ENCODE results near the gene TBC1D22A. TPM values are rescaled to one million over a fixed set of nuclear protein-coding genes. Genes with fewer than 3 reads are reported as not detected.

Gene TBC1D22A
- total RNA-seq, 1 donor from 2014 or later: 10.6 TPM

DNA sequence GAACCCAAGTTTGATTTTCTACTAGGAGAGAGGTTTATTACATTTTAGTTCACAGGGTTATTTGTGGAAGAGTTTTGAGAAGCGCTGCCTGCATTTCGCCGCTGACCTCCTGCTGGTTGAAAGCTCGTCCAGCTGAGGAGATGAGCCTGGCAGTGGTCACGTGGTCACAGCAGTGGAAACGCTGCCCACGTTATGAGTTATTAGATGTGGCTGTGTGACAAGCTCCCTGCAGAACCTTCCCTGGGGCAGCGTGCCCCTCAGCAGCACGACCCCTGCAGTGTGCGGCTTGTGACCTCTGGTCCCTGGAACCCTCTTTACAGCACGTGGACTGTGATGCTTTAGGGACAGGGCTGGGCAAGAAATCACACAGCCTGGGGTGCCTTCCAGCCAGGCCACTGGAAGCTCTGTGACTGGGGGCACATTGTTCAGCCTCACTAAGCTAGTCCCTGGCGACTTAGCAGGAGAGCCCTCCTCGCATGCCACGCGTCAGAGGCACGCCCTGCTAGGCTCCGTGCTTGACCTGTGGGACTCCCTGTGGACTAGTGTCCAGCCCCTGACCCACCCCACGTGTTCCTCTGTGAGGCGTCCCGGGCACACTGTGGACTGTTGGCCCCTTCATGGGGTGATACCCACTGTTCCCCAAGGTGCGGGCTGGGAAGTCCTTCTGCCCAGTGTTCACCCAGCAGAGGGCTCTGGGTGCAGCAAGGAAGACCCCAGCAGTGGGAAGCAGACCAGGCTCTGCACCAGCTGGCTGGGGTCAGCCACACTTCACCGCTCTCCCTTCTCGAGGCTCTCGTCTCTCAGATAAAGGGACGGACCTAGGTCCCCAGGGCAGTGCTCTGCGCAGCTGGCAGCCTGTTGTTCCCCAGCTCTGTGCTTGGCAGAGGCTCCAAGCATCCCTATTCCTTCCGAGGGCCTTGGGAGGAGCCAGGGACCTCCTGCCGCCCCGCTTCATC, 349.5 kb downstream of the TBC1D22A start:
- no peak overlapping the region for H3K27ac Mint-ChIP-seq
- Histone ChIP-seq H3K36me3 (no peaks in the 10 kb centered on the region), H3F3A (ENCODE audit: low read depth) (no peaks in the 10 kb centered on the region), H3K9ac (no peak overlapping the region), H3K9me3 (ENCODE audit: low read depth) (no peaks in the 10 kb centered on the region), H3K79me2 (ENCODE audit: low read depth) (no peaks in the 10 kb centered on the region), H2AFZ (replicated peaks) (no peak overlapping the region), H3K27ac (no peak overlapping the region), H4K20me1 (ENCODE audit: low read depth) (no peaks in the 10 kb centered on the region), H3K4me1 (no peaks in the 10 kb centered on the region), H3K4me3 (no peak overlapping the region), H3K27me3 (no peaks in the 10 kb centered on the region), H3K4me2 (no peak overlapping the region)
- TF ChIP-seq EZH2phosphoT487 (IDR thresholded peaks at IDR 0.05): no peak
- no peak for TF ChIP-seq EZH2 (IDR thresholded peaks at IDR 0.05)
- TF ChIP-seq, protein P1, sequence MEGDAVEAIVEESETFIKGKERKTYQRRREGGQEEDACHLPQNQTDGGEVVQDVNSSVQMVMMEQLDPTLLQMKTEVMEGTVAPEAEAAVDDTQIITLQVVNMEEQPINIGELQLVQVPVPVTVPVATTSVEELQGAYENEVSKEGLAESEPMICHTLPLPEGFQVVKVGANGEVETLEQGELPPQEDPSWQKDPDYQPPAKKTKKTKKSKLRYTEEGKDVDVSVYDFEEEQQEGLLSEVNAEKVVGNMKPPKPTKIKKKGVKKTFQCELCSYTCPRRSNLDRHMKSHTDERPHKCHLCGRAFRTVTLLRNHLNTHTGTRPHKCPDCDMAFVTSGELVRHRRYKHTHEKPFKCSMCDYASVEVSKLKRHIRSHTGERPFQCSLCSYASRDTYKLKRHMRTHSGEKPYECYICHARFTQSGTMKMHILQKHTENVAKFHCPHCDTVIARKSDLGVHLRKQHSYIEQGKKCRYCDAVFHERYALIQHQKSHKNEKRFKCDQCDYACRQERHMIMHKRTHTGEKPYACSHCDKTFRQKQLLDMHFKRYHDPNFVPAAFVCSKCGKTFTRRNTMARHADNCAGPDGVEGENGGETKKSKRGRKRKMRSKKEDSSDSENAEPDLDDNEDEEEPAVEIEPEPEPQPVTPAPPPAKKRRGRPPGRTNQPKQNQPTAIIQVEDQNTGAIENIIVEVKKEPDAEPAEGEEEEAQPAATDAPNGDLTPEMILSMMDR (IDR thresholded peaks at IDR 0.05): no peak
- peaks cover 2% of the 10 kb centered on the region for H3K27me3 Mint-ChIP-seq (ENCODE audit: insufficient read depth, low read depth)
- peaks cover 9% of the 10 kb centered on the region for H3K4me1 Mint-ChIP-seq
- no peak for DNase-seq (ENCODE audit: low spot score)
- no peak overlapping the region for H3K4me3 Mint-ChIP-seq
- H3K9me3 Mint-ChIP-seq: peaks cover 2% of the 10 kb centered on the region
- peaks cover 6% of the 10 kb centered on the region for H3K36me3 Mint-ChIP-seq

DNA sequence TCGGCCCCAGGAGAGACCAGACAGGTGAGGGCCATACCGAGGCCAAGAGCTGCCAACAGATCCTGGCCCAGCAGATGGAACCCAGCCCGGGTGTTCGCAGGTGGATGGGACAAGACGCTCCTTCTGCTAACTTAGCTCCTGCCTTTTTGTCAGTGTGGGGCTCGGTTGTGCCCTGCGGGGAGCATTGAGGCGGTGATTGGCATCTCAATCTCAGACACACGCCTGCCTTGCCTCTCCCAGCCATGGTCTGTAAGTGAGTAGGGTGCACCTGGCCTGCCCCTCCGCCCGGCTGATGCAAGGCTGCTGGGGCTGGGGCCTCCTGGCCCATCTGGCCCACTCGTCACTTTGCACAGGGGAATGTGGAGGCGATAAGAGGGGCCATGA, 350.1 kb downstream of the TBC1D22A start:
- no peak for TF ChIP-seq EZH2 (IDR thresholded peaks at IDR 0.05)
- TF ChIP-seq, protein P1 (IDR thresholded peaks at IDR 0.05): no peak
- TF ChIP-seq EZH2phosphoT487 (IDR thresholded peaks at IDR 0.05): no peak
- no peak overlapping the region for H3K4me3 ChIP-seq
- no peaks in the 10 kb centered on the region for H3K9me3 ChIP-seq (ENCODE audit: low read depth)
- no peak overlapping the region for H3K27ac Mint-ChIP-seq
- H3K27me3 Mint-ChIP-seq (ENCODE audit: insufficient read depth, low read depth): peaks cover 2% of the 10 kb centered on the region
- H3K9me3 Mint-ChIP-seq: peaks cover 2% of the 10 kb centered on the region
- H3K9ac ChIP-seq: no peak overlapping the region
- no peaks in the 10 kb centered on the region for H3F3A ChIP-seq (ENCODE audit: low read depth)
- no peak overlapping the region for H3K4me3 Mint-ChIP-seq
- H3K27me3 ChIP-seq: no peaks in the 10 kb centered on the region
- H3K36me3 ChIP-seq: no peaks in the 10 kb centered on the region
- peaks cover 6% of the 10 kb centered on the region for H3K36me3 Mint-ChIP-seq
- no peaks in the 10 kb centered on the region for H3K4me1 ChIP-seq
- H3K79me2 ChIP-seq (ENCODE audit: low read depth): no peaks in the 10 kb centered on the region
- no peak for DNase-seq (ENCODE audit: low spot score)
- no peak overlapping the region for H3K4me2 ChIP-seq
- H4K20me1 ChIP-seq (ENCODE audit: low read depth): no peaks in the 10 kb centered on the region
- H3K4me1 Mint-ChIP-seq: peaks cover 9% of the 10 kb centered on the region
- no peak overlapping the region for H3K27ac ChIP-seq
- no peak overlapping the region for H2AFZ ChIP-seq (replicated peaks)

DNA sequence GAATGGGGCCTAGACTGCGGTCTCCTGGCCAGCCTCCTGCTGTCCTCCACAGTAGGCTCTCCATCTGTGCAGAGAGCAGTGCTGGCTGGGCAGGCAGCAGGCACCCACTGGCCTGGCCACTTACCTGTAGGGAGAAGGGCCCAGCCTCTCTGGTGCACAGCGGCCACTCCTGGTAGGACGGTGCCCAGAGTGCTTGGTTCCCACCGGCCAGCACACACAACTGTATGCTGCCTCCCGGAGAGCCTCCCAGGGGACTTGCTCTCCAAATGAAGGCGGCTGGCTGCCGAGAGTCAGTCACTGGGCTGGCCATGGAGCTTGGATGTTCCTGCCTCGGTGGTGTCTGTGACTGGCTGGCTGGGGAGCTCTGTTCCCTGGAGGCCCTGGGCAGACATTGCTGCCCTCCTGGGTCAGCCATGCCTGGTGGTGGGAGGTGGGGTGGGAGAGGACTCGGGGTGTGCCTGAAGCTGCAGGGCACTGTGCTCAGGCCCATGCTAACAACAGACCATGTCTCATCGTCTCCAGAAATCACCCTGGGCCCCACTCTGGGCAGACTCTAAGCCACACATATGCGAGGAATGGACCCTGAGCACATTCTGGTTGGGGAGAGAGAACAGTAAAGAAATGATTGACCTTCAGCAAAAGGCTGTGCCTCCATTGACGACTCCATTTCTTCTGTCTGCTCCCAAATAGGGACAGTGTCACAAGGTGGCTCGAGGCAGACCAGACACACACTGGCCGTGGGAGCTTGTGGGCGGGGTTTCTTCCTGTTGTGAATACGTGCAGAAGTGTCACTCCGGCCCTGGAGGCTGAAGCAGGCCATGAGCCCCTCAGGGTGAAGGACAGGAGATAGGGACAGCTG, 350.8 kb downstream of the TBC1D22A start:
- H3K27ac ChIP-seq: no peak overlapping the region
- no peaks in the 10 kb centered on the region for H3K79me2 ChIP-seq (ENCODE audit: low read depth)
- peaks cover 6% of the 10 kb centered on the region for H3K36me3 Mint-ChIP-seq
- H3K36me3 ChIP-seq: no peaks in the 10 kb centered on the region
- peaks cover 2% of the 10 kb centered on the region for H3K27me3 Mint-ChIP-seq (ENCODE audit: insufficient read depth, low read depth)
- TF ChIP-seq, protein P1 (IDR thresholded peaks at IDR 0.05): no peak
- TF ChIP-seq EZH2phosphoT487 (IDR thresholded peaks at IDR 0.05) (no peak), EZH2 (IDR thresholded peaks at IDR 0.05) (no peak)
- no peak overlapping the region for H3K4me2 ChIP-seq
- peaks cover 9% of the 10 kb centered on the region for H3K4me1 Mint-ChIP-seq
- peak overlapping the region; percentile 50 for H3K27ac Mint-ChIP-seq
- H3K9me3 ChIP-seq (ENCODE audit: low read depth): no peaks in the 10 kb centered on the region
- no peak for DNase-seq (ENCODE audit: low spot score)
- no peak overlapping the region for H3K4me3 ChIP-seq
- no peak overlapping the region for H2AFZ ChIP-seq (replicated peaks)
- no peak overlapping the region for H3K4me3 Mint-ChIP-seq
- no peaks in the 10 kb centered on the region for H3F3A ChIP-seq (ENCODE audit: low read depth)
- no peak overlapping the region for H3K9ac ChIP-seq
- H3K27me3 ChIP-seq: no peaks in the 10 kb centered on the region
- no peaks in the 10 kb centered on the region for H3K4me1 ChIP-seq
- H4K20me1 ChIP-seq (ENCODE audit: low read depth): no peaks in the 10 kb centered on the region
- H3K9me3 Mint-ChIP-seq: peaks cover 2% of the 10 kb centered on the region

Measured in neural progenitor cell (in vitro differentiated cells).